IMR-90 (cell line): Measurements from ENCODE around the gene RRAGA.

Experiments
- CHD1 ChIP-seq: IDR thresholded peaks from 2 replicates; pipeline ENCODE4 v1.6.1; 2012; ENCODE audit warnings: low read depth, low read length, improper control_type of control experiment
- CTCF ChIP-seq: conservative IDR thresholded peaks from 2 replicates; pipeline ENCODE4 v1.5.1; 2012; ENCODE audit warnings: mild to moderate bottlenecking, low read depth, low read length, improper control_type of control experiment
- FOS ChIP-seq: fragments of 150-350 bp; IDR thresholded peaks from 2 replicates; pipeline ENCODE4 v1.6.1; 2016; ENCODE audit warnings: low read depth, low read length
- MXI1 ChIP-seq: IDR thresholded peaks from 2 replicates; pipeline ENCODE4 v1.6.1; 2012; ENCODE audit warnings: low read depth, mild to moderate bottlenecking, low read length, moderate library complexity, borderline replicate concordance
- RAD21 ChIP-seq: IDR thresholded peaks from 2 replicates; pipeline ENCODE4 v1.6.1; 2012; ENCODE audit warnings: low read length, improper control_type of control experiment
- RFX5 ChIP-seq: IDR thresholded peaks from 2 replicates; pipeline ENCODE4 v1.8.0; 2012; ENCODE audit warnings: low read depth, mild to moderate bottlenecking, low read length, moderate library complexity
- SMC3 ChIP-seq: fragments of 150-350 bp; IDR thresholded peaks from 2 replicates; pipeline ENCODE4 v1.6.1; 2016; ENCODE audit warnings: low read depth, mild to moderate bottlenecking, antibody characterized with exemption, low read length, moderate library complexity
- TF ChIP-seq, protein P1 (sequence below): fragments of 150-350 bp; IDR thresholded peaks from 2 replicates; pipeline ENCODE4 v1.6.1; 2017; ENCODE audit warnings: mild to moderate bottlenecking, antibody characterized with exemption, low read length, low read depth

DNA sequence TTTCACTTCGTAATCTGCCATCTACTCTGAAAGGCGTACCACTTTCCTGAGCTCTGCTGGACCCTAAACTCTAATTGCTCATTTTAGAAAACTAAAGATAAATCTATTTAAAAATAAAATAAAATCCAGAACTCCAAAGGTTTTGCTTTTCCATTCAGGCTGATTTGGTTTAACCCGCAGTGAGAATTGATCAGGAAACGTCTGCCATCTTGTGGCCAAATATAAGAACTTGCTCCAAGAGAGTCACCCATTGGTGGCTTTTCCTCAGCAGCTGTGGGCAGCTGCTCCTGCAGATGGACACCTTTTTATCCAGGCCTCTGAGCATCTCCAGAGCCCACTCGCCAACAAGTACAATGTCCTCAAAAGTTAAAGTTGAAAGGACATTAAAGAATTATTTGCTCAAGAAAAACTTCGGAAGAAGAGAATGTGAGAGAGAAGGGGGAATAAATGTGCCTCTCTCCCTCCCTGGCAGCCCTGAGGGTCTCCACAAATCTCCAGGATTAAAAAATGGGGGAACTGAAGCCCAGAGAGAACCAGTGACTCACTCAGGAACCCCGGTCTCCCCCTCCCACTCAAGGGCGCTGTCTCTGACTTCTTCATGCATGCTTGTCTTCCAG lies 20.3 kb upstream of the RRAGA start:
- TF ChIP-seq MXI1: no peak
- TF ChIP-seq, protein P1, sequence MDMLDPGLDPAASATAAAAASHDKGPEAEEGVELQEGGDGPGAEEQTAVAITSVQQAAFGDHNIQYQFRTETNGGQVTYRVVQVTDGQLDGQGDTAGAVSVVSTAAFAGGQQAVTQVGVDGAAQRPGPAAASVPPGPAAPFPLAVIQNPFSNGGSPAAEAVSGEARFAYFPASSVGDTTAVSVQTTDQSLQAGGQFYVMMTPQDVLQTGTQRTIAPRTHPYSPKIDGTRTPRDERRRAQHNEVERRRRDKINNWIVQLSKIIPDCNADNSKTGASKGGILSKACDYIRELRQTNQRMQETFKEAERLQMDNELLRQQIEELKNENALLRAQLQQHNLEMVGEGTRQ: no peak
- TF ChIP-seq CTCF: peak; percentile 83
- TF ChIP-seq SMC3: peak; percentile 90
- TF ChIP-seq FOS: no peak
- TF ChIP-seq RFX5: no peak
- peak; percentile 86 for TF ChIP-seq RAD21
- no peak for TF ChIP-seq CHD1
